HG02571 (cell line): ENCODE data around the gene ITGB6.

Experiments
- ATAC-seq: cut with Tn5 transposase; IDR thresholded peaks from one replicate; pipeline ENCODE4 v1.9.1; 2021; ENCODE audit warnings: mild to moderate bottlenecking, moderate library complexity; ENCODE audit not compliant: unreplicated experiment

The ITGB6 gene

DNA sequence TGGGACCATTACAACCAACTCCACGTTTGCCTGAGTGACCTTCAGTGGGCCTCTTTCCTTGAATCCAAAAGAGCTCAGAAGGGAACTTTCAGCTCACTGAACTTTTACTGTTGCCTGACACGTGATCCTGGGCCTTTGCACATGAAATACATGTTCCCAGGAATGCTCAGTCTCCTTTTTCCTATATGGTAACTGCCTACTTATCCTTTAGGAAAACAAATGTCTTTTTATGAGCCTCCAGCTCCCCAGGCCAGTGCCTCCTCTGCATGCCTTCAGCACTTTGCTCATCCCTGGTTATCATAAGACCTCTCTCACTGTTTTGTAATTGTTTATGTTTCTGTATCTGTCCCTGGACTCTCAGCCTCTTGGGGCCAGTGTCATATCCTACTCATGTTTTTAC is 142.7 kb downstream of the ITGB6 start:
- no peak for ATAC-seq

DNA sequence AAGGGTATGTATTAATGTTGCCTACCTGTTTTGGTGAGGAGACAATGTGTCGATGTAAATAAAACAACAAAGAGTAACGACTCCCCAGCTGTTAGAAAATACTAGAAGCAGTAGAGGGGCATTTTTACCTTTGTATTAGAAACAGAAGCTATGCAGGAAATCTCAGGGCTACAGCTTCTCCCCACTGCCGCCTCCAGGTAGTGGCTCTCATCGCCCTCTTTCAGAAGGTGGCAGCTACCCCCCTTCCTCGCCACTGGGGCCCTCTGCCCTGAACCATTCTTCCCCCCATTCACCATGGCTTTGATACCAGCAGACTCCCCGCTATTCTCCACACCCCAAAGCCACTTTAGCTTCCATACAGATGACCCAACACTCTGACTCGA is 144.4 kb downstream of the ITGB6 start:
- ATAC-seq, result no peak

DNA sequence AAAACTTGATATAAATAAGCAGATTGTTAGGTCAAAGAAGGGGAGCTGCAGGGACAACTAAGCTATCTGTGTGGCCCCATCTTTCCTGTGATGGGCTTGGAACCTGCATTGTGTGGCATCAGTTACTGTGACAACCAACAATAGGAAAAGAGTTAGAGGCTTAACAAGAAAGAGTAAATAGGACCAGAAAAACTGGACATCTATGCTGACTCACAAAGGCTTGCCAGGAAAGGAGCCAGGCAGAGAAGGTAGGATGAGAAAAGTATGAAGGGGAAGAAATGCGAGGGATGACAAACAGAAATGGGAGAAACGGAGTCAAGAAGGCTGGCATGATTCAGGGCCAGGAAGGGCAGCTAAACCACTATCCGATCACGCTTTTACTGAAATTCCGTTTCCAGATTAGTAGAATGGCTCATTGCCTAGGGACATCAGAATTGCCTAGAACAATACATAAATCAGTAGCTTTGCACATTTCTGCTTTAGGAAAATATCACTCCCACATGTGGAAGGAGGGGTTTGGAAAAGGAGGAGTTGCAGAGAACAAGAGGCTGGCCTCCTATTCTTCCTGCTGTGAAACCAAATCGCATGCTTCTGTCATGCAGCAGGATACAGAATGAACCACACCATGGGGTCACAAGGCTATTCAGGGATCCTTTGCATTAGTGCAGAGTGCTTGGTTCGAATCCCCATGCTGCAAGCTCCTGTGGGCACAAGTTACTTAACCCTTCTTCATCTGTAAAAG is 144.9 kb downstream of the ITGB6 start:
- no peak for ATAC-seq

DNA sequence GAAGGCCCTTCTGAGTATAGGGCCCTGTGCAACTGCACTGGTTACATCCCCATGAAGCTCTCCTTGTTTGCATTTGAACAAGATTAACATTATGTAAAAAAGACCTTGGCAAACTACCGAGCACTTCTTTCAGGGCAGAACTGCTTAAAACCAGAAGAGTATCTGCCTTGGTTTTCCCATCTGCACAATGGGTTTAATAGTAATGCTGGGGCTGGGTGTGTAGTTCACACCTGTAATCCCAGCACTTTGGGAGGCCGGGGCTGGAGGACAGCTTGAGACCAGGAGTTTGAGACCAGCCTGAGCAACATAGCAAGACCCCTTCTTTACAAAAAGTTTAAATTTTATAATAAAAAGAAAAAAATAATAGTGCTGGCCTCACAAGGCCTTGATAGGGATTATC is 146.1 kb downstream of the ITGB6 start:
- ATAC-seq, result no peak

DNA sequence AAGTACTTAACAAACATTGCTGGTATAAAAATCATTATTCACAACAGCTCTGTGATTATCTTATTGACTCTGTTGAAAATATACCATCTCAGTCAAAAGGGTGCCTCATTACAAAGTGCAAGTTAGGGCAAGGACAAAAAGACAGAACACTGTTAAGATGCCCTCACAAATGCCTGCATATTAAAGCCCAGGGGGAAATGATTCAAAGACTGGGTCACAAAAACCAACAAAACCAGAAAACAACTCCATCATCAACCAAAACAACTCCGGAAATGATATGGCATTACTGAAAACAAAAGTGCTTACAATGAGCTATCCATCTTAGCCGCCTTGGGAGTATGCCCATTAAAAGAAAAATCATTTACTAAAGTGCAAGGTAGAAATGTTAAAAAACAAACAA is 147.5 kb downstream of the ITGB6 start:
- no peak for ATAC-seq

DNA sequence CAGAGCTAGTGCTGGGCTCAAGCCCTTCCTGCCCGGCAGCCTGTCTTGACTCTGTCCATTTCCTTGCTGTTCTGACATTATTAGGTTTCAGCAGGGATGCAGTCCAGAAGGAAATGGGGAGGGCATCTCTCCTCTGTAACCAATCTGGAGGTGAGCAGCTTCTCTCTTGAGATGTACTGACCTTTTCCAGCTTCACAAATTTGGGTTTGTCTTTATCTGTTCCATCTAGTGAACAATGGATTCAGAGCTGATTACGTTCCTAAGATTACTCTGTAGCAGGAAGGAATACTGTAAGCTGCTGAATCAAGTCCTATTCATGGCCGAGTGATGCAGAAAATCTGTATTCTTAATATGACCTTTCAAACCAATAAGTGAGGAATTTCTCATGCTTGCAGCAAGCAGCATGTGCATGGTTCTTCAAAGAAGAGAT is 148.7 kb downstream of the ITGB6 start:
- no peak for ATAC-seq

DNA sequence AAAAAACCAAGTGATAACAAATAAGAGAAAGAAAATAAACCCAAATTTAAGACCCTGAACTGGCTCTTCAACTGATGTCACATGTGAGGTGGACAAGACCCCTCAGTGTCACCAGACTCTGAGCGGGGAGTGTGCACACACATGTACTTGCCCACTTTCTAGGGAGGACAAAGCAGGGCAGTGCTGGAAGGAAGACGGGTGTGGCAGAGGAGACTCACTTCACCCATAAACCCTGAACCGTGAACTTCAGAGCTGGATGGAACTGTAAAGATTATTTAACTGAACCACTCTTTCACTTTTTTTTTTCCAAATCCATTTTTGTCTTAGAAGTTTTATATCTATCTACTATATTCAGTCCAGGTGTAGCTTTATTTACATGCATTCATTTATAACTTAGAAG is 149.9 kb downstream of the ITGB6 start:
- ATAC-seq, result no peak
